Endothelial cell of umbilical vein (primary cell): ENCODE results near the gene FUT9. TPM values are rescaled to one million over a fixed set of nuclear protein-coding genes. Genes with fewer than 3 reads are reported as not detected.

Source experiments
- BruUV-seq: library from RNA; stranded (reverse); fragments of 400-500 nt; replicated peaks from 2 replicates; lab custom pipeline; 2021; lab: Mats Ljungman, UMichigan
- CTCF ChIA-PET: fragments of 300-600, 350-600 bp; sonication (Branson Sonifier 250); formaldehyde crosslinking; loops from one replicate; lab custom pipeline; 2021; ENCODE audit warnings: antibody characterized with exemption, inconsistent platforms; lab: Charles Lee
- POLR2A ChIA-PET: fragments of 300-600, 350-600 bp; sonication (Branson Sonifier 250); formaldehyde crosslinking; loops from one replicate; lab custom pipeline; 2021; ENCODE audit warnings: antibody characterized with exemption, inconsistent platforms; lab: Charles Lee
- DNase-seq: peaks from one replicate; pipeline ENCODE4 v3.0.0-alpha.2; 2011; ENCODE audit warnings: low read depth, low spot score
- FAIRE-seq: peaks from 2 replicates; lab custom pipeline; 2011; peaks lifted over from hg19 to GRCh38; lab: Jason Lieb, UNC
- H2AFZ ChIP-seq: 2 replicates; pipeline ENCODE4 v1.6.0; 2012; ENCODE audit warnings: low read depth, low read length, control low read depth, inconsistent platforms
- H3K27ac ChIP-seq: 2 replicates; pipeline ENCODE4 v1.5.1; 2011; ENCODE audit warnings: low read depth, mild to moderate bottlenecking, control low read depth, low read length, moderate library complexity; ENCODE audit not compliant: insufficient read depth
- H3K27me3 ChIP-seq, 2 experiments: 2 replicates each; pipeline versions ENCODE4 v1.6.0 to v1.6.1; 2011; ENCODE audit warnings: low read length in 2 of 2, mixed read lengths in 1 of 2; ENCODE audit not compliant: control insufficient read depth in 2 of 2, insufficient read depth in 2 of 2
- H3K36me3 ChIP-seq, 2 experiments: 2 replicates in 1 of 2; 3 replicates in 1 of 2; pipeline ENCODE4 v1.5.1; 2011; ENCODE audit warnings: low read length in 2 of 2, mild to moderate bottlenecking in 1 of 2, moderate library complexity in 1 of 2; ENCODE audit not compliant: control insufficient read depth in 2 of 2, insufficient read depth in 2 of 2; ENCODE audit errors: extremely low read depth in 1 of 2
- H3K4me1 ChIP-seq: 3 replicates; pipeline ENCODE4 v1.5.1; 2011; ENCODE audit warnings: mild to moderate bottlenecking, low read length; ENCODE audit not compliant: control insufficient read depth, insufficient read depth; ENCODE audit errors: extremely low read depth
- H3K4me2 ChIP-seq: 2 replicates; pipeline ENCODE4 v1.6.1; 2011; ENCODE audit warnings: low read length, control low read depth, mixed read lengths; ENCODE audit not compliant: insufficient read depth
- H3K4me3 ChIP-seq, 3 experiments: fragments of 200-600 bp in 1 of 3; sonication (generic), shearing (Covaris generic) in 1 of 3; replicated peaks in 1 of 3; 2 replicates each; pipeline ENCODE4 v1.5.1; 2011 to 2016; ENCODE audit warnings: control low read depth in 3 of 3, low read length in 3 of 3, mild to moderate bottlenecking in 2 of 3, inconsistent platforms in 1 of 3, low read depth in 1 of 3, moderate library complexity in 1 of 3; ENCODE audit not compliant: insufficient read depth in 1 of 3
- H3K79me2 ChIP-seq: 2 replicates; pipeline ENCODE4 v1.6.0; 2012; ENCODE audit warnings: low read length, inconsistent platforms; ENCODE audit not compliant: control insufficient read depth, insufficient read depth
- H3K9ac ChIP-seq: replicated peaks from 2 replicates; pipeline ENCODE3; 2011; ENCODE audit warnings: low read length, control low read depth; ENCODE audit not compliant: insufficient read depth; ENCODE audit errors: extremely low read depth
- H3K9me1 ChIP-seq: replicated peaks from 3 replicates; pipeline ENCODE4 v1.6.0; 2011; ENCODE audit warnings: mild to moderate bottlenecking, low read length; ENCODE audit not compliant: control insufficient read depth, insufficient read depth; ENCODE audit errors: extremely low read depth
- H3K9me3 ChIP-seq: replicated peaks from 2 replicates; pipeline ENCODE4 v1.5.1; 2012; ENCODE audit warnings: low read length, inconsistent platforms; ENCODE audit not compliant: control insufficient read depth, insufficient read depth
- H4K20me1 ChIP-seq: replicated peaks from 2 replicates; pipeline ENCODE3; 2011; ENCODE audit warnings: mild to moderate bottlenecking, low read length; ENCODE audit not compliant: control insufficient read depth, insufficient read depth; ENCODE audit errors: extremely low read depth
- CTCF ChIP-seq, 2 donors: IDR thresholded peaks; 1 replicate in 1 of 2; 2 replicates in 1 of 2; pipeline ENCODE4 v1.5.1; 2011; ENCODE audit warnings: low read length in 2 of 2, mild to moderate bottlenecking in 2 of 2, moderate library complexity in 2 of 2, control low read depth in 1 of 2, inconsistent platforms in 1 of 2, low read depth in 1 of 2; ENCODE audit not compliant: insufficient read depth in 1 of 2; ENCODE audit errors: extremely low read depth in 1 of 2
- EZH2 ChIP-seq: IDR thresholded peaks from 2 replicates; pipeline ENCODE4 v1.6.1; 2012; ENCODE audit warnings: borderline replicate concordance, low read depth, mild to moderate bottlenecking, moderate library complexity, low read length, inconsistent platforms; ENCODE audit not compliant: severe bottlenecking
- FOS ChIP-seq: IDR thresholded peaks from 2 replicates; pipeline ENCODE4 v1.6.1; 2011; ENCODE audit warnings: mild to moderate bottlenecking, low read length, moderate library complexity, borderline replicate concordance; ENCODE audit not compliant: insufficient read depth
- GATA2 ChIP-seq: IDR thresholded peaks from 2 replicates; pipeline ENCODE4 v1.7.0; 2011; ENCODE audit warnings: low read depth, mild to moderate bottlenecking, moderate library complexity, mixed read lengths, low read length; ENCODE audit not compliant: insufficient read length, insufficient read depth
- JUN ChIP-seq: IDR thresholded peaks from 2 replicates; pipeline ENCODE4 v1.6.1; 2011; ENCODE audit warnings: borderline replicate concordance, low read depth; ENCODE audit not compliant: insufficient read length, insufficient read depth
- MAX ChIP-seq: IDR thresholded peaks from 2 replicates; pipeline ENCODE4 v1.6.1; 2011; ENCODE audit not compliant: insufficient read depth, insufficient read length
- MYC ChIP-seq: IDR thresholded peaks from one replicate; pipeline ENCODE4 v1.6.1; 2011; ENCODE audit warnings: mild to moderate bottlenecking, low read depth, low read length
- POLR2A ChIP-seq: IDR thresholded peaks from 2 replicates; pipeline ENCODE4 v1.6.1; 2012; ENCODE audit warnings: low read depth, mild to moderate bottlenecking, control low read depth, low read length
- POLR2AphosphoS5 ChIP-seq: IDR thresholded peaks from 2 replicates; pipeline ENCODE4 v1.6.1; 2012; ENCODE audit warnings: low read depth, mild to moderate bottlenecking, control low read depth, low read length, moderate library complexity; ENCODE audit not compliant: insufficient read depth
- dilution Hi-C: fragments of 300-500 bp; cut with MboI; formaldehyde crosslinking; loops from one replicate; pipeline ENCODE4 v1.15.0; 2019; ENCODE audit warnings: low sequenced_read_pairs; ENCODE audit not compliant: extremely low pct_ligation_motif_present
- intact Hi-C: fragments of 100-400 bp; cut with micrococcal nuclease; formaldehyde crosslinking; loops from one replicate; pipeline ENCODE4 v1.10.0; 2022
- polyA plus RNA-seq, 4 experiments: library from polyadenylated mRNA; depleted of rRNA in 3 of 4; stranded (reverse) in 3 of 4; unstranded in 1 of 4; fragments of >200 nt; gene quantifications; 2 replicates each; pipeline versions ENCODE4 v1.2.1 to v1.2.3, GENCODE V29; 2011 to 2012; ENCODE audit warnings: missing spikeins in 1 of 4
- total RNA-seq: library from RNA; stranded (reverse); gene quantifications from 2 replicates; pipeline ENCODE4 v1.2.3, GENCODE V29; 2021

FUT9 gene
- total and polyA plus RNA-seq, 2 donors (not counting 3 experiments of a cell fraction or from before 2014, with no cell fraction given) = not detected

GRCh38 chr6:96013531-96013930, 2.2 kb upstream of the FUT9 start:
- BruUV-seq = no TSS peak
- Histone ChIP-seq H3K27ac (no peak overlapping the region), H3K9me1 (no peaks in the 10 kb centered on the region), H3K79me2 (no peaks in the 10 kb centered on the region), H3K27me3 (no peaks in the 10 kb centered on the region), H3K4me1 (no peaks in the 10 kb centered on the region), H4K20me1 (no peaks in the 10 kb centered on the region), H3K36me3 (no peaks in the 10 kb centered on the region), H3K9ac (no peak overlapping the region), H3K4me3 (no peak overlapping the region), H2AFZ (no peak overlapping the region), H3K4me2 (no peak overlapping the region), H3K9me3 (no peaks in the 10 kb centered on the region)
- POLR2A ChIA-PET = no interaction called here
- CTCF ChIA-PET = no interaction called here
- DNase-seq (no peak), FAIRE-seq (no peak)
- intact Hi-C loops = no loop called here
- no peak for TF ChIP-seq MYC
- no peak for TF ChIP-seq JUN
- no peak for TF ChIP-seq MAX
- no peak for TF ChIP-seq GATA2
- TF ChIP-seq EZH2 = no peak
- TF ChIP-seq POLR2A = no peak
- no peak for TF ChIP-seq FOS
- TF ChIP-seq CTCF (IDR thresholded peaks at IDR 0.05; ENCODE audit: extremely low read depth in 1 of 2, insufficient read depth in 1 of 2, low read depth in 1 of 2, low read length in 2 of 2) = no peak
- TF ChIP-seq POLR2AphosphoS5 = no peak
- dilution Hi-C loops = no loop called here
